Measurements from ENCODE around the gene EHMT1.

EHMT1 gene

DNA sequence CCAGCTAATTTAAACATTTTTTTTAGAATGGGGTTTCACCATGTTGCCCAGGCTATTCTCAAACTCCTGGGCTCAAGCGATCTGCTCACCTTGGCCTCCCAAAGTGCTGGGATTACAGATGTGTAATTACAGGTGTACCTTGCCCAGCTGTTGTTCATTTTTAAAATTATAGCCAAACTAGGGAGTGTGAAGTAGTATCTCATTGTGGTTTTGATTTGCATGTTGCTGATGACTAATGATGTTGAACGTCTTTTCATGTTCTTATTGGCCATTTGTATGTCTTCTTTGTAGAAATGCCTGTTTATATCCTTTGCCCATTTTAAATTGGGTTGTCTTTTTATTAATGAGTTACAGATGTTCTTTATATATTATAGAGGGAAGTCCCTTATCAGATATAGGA, 31.5 kb downstream of the EHMT1 start:
- no peak for TF ChIP-seq EZH2phosphoT487 (conservative IDR thresholded peaks at IDR 0.05; ENCODE audit: low read length)
- TF ChIP-seq, protein P1, sequence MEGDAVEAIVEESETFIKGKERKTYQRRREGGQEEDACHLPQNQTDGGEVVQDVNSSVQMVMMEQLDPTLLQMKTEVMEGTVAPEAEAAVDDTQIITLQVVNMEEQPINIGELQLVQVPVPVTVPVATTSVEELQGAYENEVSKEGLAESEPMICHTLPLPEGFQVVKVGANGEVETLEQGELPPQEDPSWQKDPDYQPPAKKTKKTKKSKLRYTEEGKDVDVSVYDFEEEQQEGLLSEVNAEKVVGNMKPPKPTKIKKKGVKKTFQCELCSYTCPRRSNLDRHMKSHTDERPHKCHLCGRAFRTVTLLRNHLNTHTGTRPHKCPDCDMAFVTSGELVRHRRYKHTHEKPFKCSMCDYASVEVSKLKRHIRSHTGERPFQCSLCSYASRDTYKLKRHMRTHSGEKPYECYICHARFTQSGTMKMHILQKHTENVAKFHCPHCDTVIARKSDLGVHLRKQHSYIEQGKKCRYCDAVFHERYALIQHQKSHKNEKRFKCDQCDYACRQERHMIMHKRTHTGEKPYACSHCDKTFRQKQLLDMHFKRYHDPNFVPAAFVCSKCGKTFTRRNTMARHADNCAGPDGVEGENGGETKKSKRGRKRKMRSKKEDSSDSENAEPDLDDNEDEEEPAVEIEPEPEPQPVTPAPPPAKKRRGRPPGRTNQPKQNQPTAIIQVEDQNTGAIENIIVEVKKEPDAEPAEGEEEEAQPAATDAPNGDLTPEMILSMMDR (IDR thresholded peaks at IDR 0.05; ENCODE audit: insufficient read depth, low read length, poor library complexity, severe bottlenecking): no peak
- Histone ChIP-seq H3K9me2 (replicated peaks; ENCODE audit: insufficient read depth, low read length) (no peaks in the 10 kb centered on the region), H3K27ac (ENCODE audit: low read depth, low read length) (peak overlapping the region; percentile 45), H3F3A (ENCODE audit: insufficient read depth) (no peaks in the 10 kb centered on the region), H4K20me1 (ENCODE audit: low read depth, low read length) (no peaks in the 10 kb centered on the region), H3K27me3 (ENCODE audit: low read length) (no peaks in the 10 kb centered on the region), H3K79me2 (ENCODE audit: insufficient read depth, low read length) (peaks cover 70% of the 10 kb centered on the region), H3K36me3 (ENCODE audit: low read length) (no peaks in the 10 kb centered on the region), H3K9me3 (ENCODE audit: insufficient read depth, low read length) (no peaks in the 10 kb centered on the region), H3K9ac (ENCODE audit: low read length) (no peak overlapping the region), H2AFZ (ENCODE audit: low read depth, low read length, severe bottlenecking) (no peak overlapping the region), H3K4me2 (ENCODE audit: low read depth, low read length, poor library complexity, severe bottlenecking) (peak overlapping the region; percentile 31), H3K4me3 (ENCODE audit: insufficient read depth, low read length, poor library complexity, severe bottlenecking) (no peak overlapping the region)

DNA sequence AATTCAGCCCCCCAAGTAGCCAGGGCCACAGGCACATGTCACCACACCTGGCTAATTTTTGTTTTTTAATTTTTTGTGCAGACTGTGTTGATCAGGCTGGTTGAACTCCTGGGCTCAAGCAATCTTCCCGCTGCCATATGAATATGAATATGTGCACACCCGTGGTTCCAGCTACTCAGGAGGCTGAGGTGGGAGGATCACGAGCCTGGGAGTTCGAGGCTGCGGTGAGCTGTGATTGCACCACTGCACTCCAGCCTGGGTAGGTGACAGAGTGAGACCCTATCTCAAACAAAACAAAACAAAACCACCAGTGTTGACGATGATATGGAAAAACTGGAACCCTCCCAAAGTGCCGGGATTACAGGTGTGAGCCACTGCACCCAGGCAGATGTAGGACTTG, 32.0 kb downstream of the EHMT1 start:
- Histone ChIP-seq H3F3A (ENCODE audit: insufficient read depth) (no peaks in the 10 kb centered on the region), H3K9me2 (replicated peaks; ENCODE audit: insufficient read depth, low read length) (no peaks in the 10 kb centered on the region), H3K9ac (ENCODE audit: low read length) (no peak overlapping the region), H3K4me2 (ENCODE audit: low read depth, low read length, poor library complexity, severe bottlenecking) (peak overlapping the region; percentile 31), H3K27ac (ENCODE audit: low read depth, low read length) (peak overlapping the region; percentile 45), H4K20me1 (ENCODE audit: low read depth, low read length) (no peaks in the 10 kb centered on the region), H2AFZ (ENCODE audit: low read depth, low read length, severe bottlenecking) (no peak overlapping the region), H3K4me3 (ENCODE audit: insufficient read depth, low read length, poor library complexity, severe bottlenecking) (no peak overlapping the region), H3K27me3 (ENCODE audit: low read length) (no peaks in the 10 kb centered on the region), H3K9me3 (ENCODE audit: insufficient read depth, low read length) (no peaks in the 10 kb centered on the region), H3K79me2 (ENCODE audit: insufficient read depth, low read length) (peaks cover 65% of the 10 kb centered on the region), H3K36me3 (ENCODE audit: low read length) (no peaks in the 10 kb centered on the region)
- TF ChIP-seq, protein P1 (IDR thresholded peaks at IDR 0.05; ENCODE audit: insufficient read depth, low read length, poor library complexity, severe bottlenecking): no peak
- no peak for TF ChIP-seq EZH2phosphoT487 (conservative IDR thresholded peaks at IDR 0.05; ENCODE audit: low read length)

DNA sequence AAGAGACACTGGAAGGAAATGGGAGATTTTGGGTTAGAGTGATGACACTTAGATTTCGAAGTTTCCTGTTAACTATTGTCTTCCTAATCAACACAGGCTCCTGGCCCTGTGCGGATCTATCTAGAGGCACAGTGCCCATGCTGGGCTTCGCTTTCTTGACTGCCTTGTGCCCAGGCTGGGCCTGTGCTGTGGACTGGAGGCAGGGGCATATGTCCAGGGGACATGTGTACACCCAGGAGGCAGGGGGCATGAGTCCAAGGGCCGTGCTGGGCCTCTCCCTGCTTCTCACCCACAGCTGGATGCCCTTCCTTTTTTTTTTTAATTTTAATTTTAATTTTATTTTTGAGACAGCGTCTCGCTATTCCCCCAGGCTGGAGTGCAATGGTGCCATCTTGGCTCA, 37.6 kb downstream of the EHMT1 start:
- no peak for TF ChIP-seq EZH2phosphoT487 (conservative IDR thresholded peaks at IDR 0.05; ENCODE audit: low read length)
- TF ChIP-seq, protein P1 (IDR thresholded peaks at IDR 0.05; ENCODE audit: insufficient read depth, low read length, poor library complexity, severe bottlenecking): no peak
- Histone ChIP-seq H3F3A (ENCODE audit: insufficient read depth) (no peaks in the 10 kb centered on the region), H3K79me2 (ENCODE audit: insufficient read depth, low read length) (peaks cover 67% of the 10 kb centered on the region), H3K4me3 (ENCODE audit: insufficient read depth, low read length, poor library complexity, severe bottlenecking) (no peak overlapping the region), H4K20me1 (ENCODE audit: low read depth, low read length) (peaks cover 7% of the 10 kb centered on the region; the same call in 1 of the 2 replicates), H3K27me3 (ENCODE audit: low read length) (no peaks in the 10 kb centered on the region), H3K9me2 (replicated peaks; ENCODE audit: insufficient read depth, low read length) (no peaks in the 10 kb centered on the region), H3K4me2 (ENCODE audit: low read depth, low read length, poor library complexity, severe bottlenecking) (no peak overlapping the region), H3K27ac (ENCODE audit: low read depth, low read length) (no peak overlapping the region), H2AFZ (ENCODE audit: low read depth, low read length, severe bottlenecking) (no peak overlapping the region), H3K9ac (ENCODE audit: low read length) (no peak overlapping the region), H3K9me3 (ENCODE audit: insufficient read depth, low read length) (no peaks in the 10 kb centered on the region), H3K36me3 (ENCODE audit: low read length) (no peaks in the 10 kb centered on the region)

All from SU-DHL-6 (cell line).